A673 (cell line): ENCODE measurements around the gene PI16. TPM values are rescaled to one million over a fixed set of nuclear protein-coding genes. Genes with fewer than 3 reads are reported as not detected.
A peak's percentile ranks its signal among the peaks of the same experiment; 100 is the strongest.

ENCODE experiments used
- BruUV-seq: library from RNA; stranded (reverse); fragments of 400-500 nt; replicated peaks from 2 replicates; lab custom pipeline; 2021; lab: Mats Ljungman, UMichigan
- CTCF ChIA-PET: fragments of 300-600 bp; sonication (Branson Sonifier 250); formaldehyde crosslinking; loops from one replicate; lab custom pipeline; 2022; ENCODE audit warnings: antibody characterized with exemption; lab: Charles Lee
- POLR2A ChIA-PET: fragments of 300-600 bp; sonication (Branson Sonifier 250); formaldehyde crosslinking; loops from one replicate; lab custom pipeline; 2022; ENCODE audit warnings: antibody characterized with exemption; ENCODE audit not compliant: low non-redundant PET; lab: Charles Lee
- DNase-seq: peaks from one replicate; pipeline ENCODE4 v3.0.0-alpha.2; 2015; ENCODE audit warnings: low spot score
- H3K27ac ChIP-seq: fragments of 200-600 bp; sonication (generic); 2 replicates; pipeline ENCODE4 v1.5.1; 2016; ENCODE audit warnings: mixed run types, low read depth, mild to moderate bottlenecking, mixed read lengths, antibody characterized with exemption, low read length; ENCODE audit not compliant: poor library complexity, severe bottlenecking
- H3K27me3 ChIP-seq: fragments of 200-600 bp; sonication (generic); replicated peaks from 2 replicates; pipeline ENCODE4 v1.6.1; 2017; ENCODE audit warnings: mixed run types, low read depth, mild to moderate bottlenecking, mixed read lengths, antibody characterized with exemption, low read length; ENCODE audit not compliant: insufficient read depth, poor library complexity
- H3K36me3 ChIP-seq: fragments of 200-600 bp; sonication (generic); 2 replicates; pipeline ENCODE4 v1.6.1; 2016; ENCODE audit warnings: mixed run types, mild to moderate bottlenecking, mixed read lengths, antibody characterized with exemption, low read length; ENCODE audit not compliant: insufficient read depth, poor library complexity, severe bottlenecking
- H3K4me1 ChIP-seq: fragments of 200-600 bp; sonication (generic); 2 replicates; pipeline ENCODE4 v1.6.1; 2017; ENCODE audit warnings: mixed run types, mild to moderate bottlenecking, mixed read lengths, antibody characterized with exemption, low read length; ENCODE audit not compliant: insufficient read depth, poor library complexity, severe bottlenecking
- H3K4me3 ChIP-seq: fragments of 200-600 bp; sonication (generic); 2 replicates; pipeline ENCODE4 v1.5.1; 2016; ENCODE audit warnings: low read depth, mixed run types, mild to moderate bottlenecking, mixed read lengths, low read length; ENCODE audit not compliant: poor library complexity, severe bottlenecking
- H3K9me3 ChIP-seq: fragments of 200-600 bp; sonication (generic); 2 replicates; pipeline ENCODE4 v1.6.1; 2016; ENCODE audit warnings: mixed run types, low read depth, mild to moderate bottlenecking, mixed read lengths, antibody characterized with exemption, low read length; ENCODE audit not compliant: poor library complexity, severe bottlenecking
- EZH2 ChIP-seq: fragments of 200-600 bp; sonication (generic); IDR thresholded peaks from 2 replicates; pipeline ENCODE4 v1.6.1; 2017; ENCODE audit warnings: borderline replicate concordance, low read depth, mild to moderate bottlenecking, mixed read lengths, antibody characterized with exemption, low read length; ENCODE audit not compliant: poor library complexity, severe bottlenecking
- intact Hi-C: fragments of 100-400 bp; cut with micrococcal nuclease; formaldehyde crosslinking; loops from one replicate; pipeline ENCODE4 v1.10.0; 2022; ENCODE audit not compliant: unreplicated experiment
- total RNA-seq: library from RNA; stranded (reverse); gene quantifications from 2 replicates; pipeline ENCODE4 v1.2.3, GENCODE V29; 2021
- TF ChIP-seq, protein P1 (sequence below): fragments of 300-800, 200-600 bp; sonication (generic); conservative IDR thresholded peaks from 2 replicates; pipeline ENCODE4 v1.5.1; 2017; ENCODE audit warnings: low read depth, mild to moderate bottlenecking, antibody characterized with exemption, low read length, moderate library complexity, mixed read lengths

PI16 gene
- total RNA-seq, 1 experiment from 2014 or later: not detected

DNA sequence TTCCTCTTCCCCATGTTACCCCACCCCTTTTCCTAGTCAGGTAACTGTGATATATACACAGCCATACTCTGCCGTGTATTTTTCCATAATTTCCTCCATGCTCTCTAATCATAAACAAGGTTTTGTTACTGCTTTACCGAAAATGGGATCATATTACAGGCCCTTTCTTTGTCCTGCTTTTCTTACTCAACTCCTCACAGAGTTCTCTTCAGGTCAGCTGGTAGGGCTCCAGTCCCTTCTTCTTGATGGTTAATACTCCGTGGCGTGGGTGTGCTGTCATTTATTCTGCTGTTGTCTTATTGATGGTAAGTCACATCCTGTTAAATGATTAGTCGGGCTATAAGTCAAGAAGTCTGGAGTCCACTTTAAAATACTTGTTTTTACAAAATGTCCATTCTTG is 24.9 kb upstream of the PI16 start:
- peak; percentile 36 for DNase-seq
- BruUV-seq: no TSS peak
- intact Hi-C loops: no loop called here

DNA sequence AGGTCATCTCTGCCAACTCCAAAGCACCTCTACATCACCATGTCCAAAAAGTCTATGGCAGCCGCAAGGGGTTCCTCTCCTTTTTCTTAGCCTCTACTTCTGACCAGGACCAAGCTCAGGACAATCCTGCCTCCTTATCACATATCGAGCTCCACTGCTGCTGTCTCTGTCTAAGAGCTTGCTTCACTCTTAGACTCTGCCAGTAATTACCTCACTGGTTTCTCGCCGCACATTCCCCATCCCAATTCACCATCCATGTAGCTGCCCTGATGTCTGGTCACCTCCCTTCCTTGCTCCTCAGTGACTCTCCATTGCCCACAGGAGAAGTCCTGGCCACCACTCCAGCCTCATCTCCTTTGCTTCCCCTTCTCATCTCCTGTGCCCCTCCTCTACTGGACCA is 24.1 kb upstream of the PI16 start:
- no peaks in the 10 kb centered on the region for H3K9me3 ChIP-seq
- intact Hi-C loops: no loop called here
- TF ChIP-seq EZH2: no peak
- TF ChIP-seq, protein P1, sequence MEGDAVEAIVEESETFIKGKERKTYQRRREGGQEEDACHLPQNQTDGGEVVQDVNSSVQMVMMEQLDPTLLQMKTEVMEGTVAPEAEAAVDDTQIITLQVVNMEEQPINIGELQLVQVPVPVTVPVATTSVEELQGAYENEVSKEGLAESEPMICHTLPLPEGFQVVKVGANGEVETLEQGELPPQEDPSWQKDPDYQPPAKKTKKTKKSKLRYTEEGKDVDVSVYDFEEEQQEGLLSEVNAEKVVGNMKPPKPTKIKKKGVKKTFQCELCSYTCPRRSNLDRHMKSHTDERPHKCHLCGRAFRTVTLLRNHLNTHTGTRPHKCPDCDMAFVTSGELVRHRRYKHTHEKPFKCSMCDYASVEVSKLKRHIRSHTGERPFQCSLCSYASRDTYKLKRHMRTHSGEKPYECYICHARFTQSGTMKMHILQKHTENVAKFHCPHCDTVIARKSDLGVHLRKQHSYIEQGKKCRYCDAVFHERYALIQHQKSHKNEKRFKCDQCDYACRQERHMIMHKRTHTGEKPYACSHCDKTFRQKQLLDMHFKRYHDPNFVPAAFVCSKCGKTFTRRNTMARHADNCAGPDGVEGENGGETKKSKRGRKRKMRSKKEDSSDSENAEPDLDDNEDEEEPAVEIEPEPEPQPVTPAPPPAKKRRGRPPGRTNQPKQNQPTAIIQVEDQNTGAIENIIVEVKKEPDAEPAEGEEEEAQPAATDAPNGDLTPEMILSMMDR: no peak
- no TSS peak for BruUV-seq
- no peaks in the 10 kb centered on the region for H3K36me3 ChIP-seq
- CTCF ChIA-PET: no interaction called here
- no peak for DNase-seq
- H3K27ac ChIP-seq: no peak overlapping the region
- H3K4me3 ChIP-seq: no peak overlapping the region
- POLR2A ChIA-PET: no interaction called here
- H3K27me3 ChIP-seq: no peaks in the 10 kb centered on the region
- H3K4me1 ChIP-seq: peaks cover 7% of the 10 kb centered on the region

More for the DNA sequence above, 24.9 kb upstream of the PI16 start:
- POLR2A ChIA-PET: no interaction called here
- Histone ChIP-seq H3K4me1 (peaks cover 7% of the 10 kb centered on the region), H3K36me3 (no peaks in the 10 kb centered on the region), H3K27ac (no peak overlapping the region), H3K27me3 (no peaks in the 10 kb centered on the region), H3K9me3 (no peaks in the 10 kb centered on the region), H3K4me3 (no peak overlapping the region)
- CTCF ChIA-PET: no interaction called here
- TF ChIP-seq, protein P1: no peak
- no peak for TF ChIP-seq EZH2

DNA sequence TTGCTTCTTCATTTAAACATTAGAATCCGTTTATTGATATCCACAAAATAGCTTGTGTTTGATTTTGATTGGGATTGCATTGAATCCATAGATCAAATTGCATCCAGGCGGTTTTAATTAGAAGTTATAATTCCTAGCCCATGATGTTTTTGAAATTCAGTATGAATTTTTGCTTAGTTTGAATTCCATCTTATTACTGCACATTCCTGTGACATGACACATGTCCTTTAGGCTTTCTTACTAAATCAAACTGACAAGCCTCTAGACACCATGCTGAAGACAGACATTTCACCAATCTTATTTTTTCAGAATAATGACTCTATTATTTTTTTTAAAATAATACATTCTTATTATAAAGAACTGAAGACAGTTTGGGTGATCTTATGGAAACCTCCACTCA is 21.4 kb upstream of the PI16 start:
- Histone ChIP-seq H3K27me3 (no peaks in the 10 kb centered on the region), H3K9me3 (no peaks in the 10 kb centered on the region), H3K4me1 (peaks cover 7% of the 10 kb centered on the region), H3K36me3 (no peaks in the 10 kb centered on the region), H3K27ac (no peak overlapping the region), H3K4me3 (no peak overlapping the region)
- intact Hi-C loops: no loop called here
- CTCF ChIA-PET: no interaction called here
- POLR2A ChIA-PET: no interaction called here
- no TSS peak for BruUV-seq
- TF ChIP-seq EZH2: no peak
- TF ChIP-seq, protein P1: no peak
- DNase-seq: peak; percentile 38
